ENCODE measurements around the gene MAP3K20. TPM values are rescaled to one million over a fixed set of nuclear protein-coding genes. Genes with fewer than 3 reads are reported as not detected.
A peak's percentile ranks its signal among the peaks of the same experiment; 100 is the strongest.
"Not testable (repeated sequence)": the region's sequence is repeated elsewhere in the genome, so short reads cannot be mapped to it uniquely, and the experiment has no call there.

The MAP3K20 gene
- total RNA-seq, 1 donor from 2014 or later = 429 TPM

DNA sequence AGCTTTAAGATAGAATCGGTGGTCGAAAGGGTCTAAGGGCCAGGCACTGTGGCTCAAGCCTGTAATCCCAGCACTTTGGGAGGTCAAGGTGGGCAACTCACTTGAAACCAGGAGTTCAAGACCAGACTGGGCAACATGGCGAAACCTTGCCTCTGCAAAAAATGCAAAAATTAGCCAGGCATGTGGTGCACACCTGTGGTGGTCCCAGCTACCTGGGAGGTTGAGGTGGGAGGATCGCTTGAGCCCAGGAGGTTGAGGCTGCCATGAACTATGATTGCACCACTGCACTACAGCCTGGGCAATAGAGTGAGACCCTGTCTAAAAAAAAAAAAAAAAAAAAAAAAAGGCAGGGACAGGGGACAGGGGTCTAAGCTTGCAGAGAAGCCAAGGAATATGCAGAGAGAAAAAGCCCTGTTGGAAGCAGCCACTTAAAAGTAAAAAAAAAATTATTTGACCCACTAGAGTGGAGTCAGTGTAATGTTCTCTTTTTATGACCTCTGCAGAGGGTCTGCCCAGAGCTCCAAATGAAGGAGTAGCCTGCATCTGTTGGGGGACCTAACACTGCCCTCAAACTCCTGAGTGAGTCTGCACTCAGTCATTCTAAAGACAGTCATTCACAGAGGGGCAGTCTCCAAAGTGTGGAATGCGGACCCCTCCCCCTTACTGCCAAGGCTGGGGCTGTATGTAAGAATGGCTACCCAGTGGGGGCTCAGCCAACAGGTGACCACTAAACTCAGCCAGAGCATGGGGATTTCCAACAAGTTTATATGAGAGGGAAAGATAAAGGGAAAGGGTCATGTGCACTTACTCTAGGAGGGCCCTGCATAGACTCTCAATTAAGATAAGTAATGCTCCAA is 160.5 kb downstream of the MAP3K20 start:
- intact Hi-C loops (cut with micrococcal nuclease) = no loop called here
- DNase-seq (no peak), ATAC-seq (no peak)

DNA sequence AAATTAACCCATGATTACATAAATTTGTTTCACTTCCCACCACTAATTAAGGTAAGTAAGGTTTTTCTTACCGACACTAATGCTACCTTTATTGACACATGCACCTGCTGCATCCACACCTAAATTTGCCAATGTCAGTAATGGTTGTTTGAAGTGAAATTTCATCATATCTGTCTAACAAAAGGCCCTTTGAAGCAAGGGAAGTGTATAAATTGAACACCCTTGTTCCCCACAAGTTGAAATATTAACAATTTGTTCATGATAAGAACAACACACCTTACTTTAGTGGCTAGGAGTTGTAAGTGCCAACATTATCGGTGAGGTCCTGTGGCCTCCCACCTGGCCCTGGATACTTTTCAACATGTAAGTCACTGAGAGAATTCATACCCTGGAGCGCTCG is 162.7 kb downstream of the MAP3K20 start:
- DNase-seq (no peak), ATAC-seq (no peak)
- intact Hi-C loops (cut with micrococcal nuclease) = no loop called here

DNA sequence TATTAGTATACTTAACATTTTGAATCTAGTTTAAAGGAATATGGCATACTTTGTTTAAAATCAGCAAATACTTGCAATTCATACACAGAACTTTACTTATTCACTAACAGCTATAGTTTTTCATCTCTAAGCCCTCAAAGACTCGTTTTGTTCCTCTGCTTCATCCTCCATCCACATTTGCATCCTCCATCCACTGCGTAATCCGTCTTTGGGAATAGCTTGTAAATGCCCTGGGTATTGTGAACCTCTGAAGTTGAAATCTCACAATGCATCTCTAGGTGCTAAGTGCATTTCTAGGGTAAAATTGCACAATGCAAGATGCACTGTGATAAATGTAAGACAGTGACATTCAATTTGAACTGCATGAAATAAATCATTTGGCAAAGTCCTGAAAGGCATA is 163.2 kb downstream of the MAP3K20 start:
- ATAC-seq (no peak), DNase-seq (no peak)
- intact Hi-C loops (cut with micrococcal nuclease) = no loop called here

DNA sequence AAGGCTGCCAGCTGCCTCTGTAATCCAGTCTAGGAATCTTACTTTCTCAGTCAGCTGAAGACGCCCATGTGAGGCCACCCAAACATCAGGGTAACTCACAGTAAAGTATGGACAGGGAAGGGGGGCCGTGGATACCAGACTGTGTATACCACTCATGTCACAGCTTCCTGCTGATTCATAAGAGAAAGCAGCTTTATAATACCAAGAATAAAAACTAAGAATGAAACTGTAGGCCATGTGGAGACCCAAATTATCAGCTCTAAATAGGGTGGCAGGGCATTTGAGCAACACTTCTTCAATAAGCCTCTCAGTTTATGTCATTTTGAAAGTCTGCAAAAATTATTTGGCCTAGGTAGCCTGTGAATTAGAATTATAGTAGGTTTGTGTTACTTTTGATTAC is 164.0 kb downstream of the MAP3K20 start:
- ATAC-seq = no peak
- intact Hi-C loops (cut with micrococcal nuclease) = no loop called here

DNA sequence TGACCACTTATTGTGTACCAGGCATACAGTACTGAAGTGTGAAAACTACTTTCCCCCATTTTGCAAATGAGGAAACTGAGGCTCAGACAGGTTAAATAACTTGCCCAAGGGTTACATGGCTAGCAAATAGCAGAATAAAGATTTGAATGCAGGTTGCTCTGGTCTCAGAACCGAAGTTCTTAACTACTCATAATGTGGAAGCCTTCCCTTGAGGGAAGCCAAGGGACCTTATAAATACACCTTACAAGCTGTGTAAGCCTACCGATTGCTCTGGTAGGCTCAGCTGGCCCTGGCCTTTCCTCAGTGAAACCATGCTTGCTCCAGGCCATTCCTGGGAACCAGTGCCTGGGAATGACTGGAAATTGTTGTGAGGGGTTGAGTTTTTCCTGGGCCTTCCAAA is 164.4 kb downstream of the MAP3K20 start:
- intact Hi-C loops (cut with micrococcal nuclease) = no loop called here
- DNase-seq (no peak), ATAC-seq (no peak)

More for the DNA sequence above, 164.0 kb downstream of the MAP3K20 start:
- no peak for DNase-seq

DNA sequence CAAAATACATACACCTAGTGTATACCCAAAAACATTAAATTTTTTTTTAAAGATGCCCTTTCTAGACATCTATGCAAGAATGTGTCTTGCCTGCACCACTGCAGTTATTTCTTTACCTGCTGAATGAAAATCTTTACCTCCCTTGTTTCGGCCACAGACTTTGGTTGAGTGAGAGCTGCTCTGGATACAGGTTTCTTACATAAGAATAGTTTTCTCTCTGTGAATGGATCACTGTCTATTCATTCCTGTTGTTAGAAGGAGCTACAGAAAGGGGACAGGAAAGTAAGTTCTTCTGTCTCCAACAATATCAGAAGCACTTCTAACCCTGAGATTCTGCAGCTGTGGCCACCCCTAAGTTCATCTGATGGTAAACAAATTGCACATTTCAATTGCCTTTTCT is 166.0 kb downstream of the MAP3K20 start:
- DNase-seq (no peak), ATAC-seq (no peak)
- intact Hi-C loops (cut with micrococcal nuclease) = no loop called here

DNA sequence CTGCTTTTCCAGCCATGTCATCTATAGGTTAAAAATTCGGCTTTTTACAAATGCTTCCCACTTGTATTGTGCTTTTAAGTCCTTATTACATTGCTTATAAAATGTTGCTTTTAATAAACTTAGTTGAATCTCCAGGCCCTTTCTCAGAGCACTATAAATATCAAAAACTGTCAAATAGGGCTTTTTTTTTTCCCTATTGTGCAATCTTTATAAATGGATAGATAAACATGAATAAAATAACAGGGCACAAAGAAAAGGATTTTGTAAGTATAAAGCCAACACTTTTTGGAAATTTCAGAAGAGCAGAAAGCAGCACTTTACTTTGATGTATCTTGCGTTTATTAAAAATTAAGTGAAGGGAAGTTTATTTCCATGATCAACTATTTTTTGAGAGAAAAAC is 171.5 kb downstream of the MAP3K20 start:
- intact Hi-C loops (cut with micrococcal nuclease) = no loop called here
- DNase-seq (no peak), ATAC-seq (no peak)

DNA sequence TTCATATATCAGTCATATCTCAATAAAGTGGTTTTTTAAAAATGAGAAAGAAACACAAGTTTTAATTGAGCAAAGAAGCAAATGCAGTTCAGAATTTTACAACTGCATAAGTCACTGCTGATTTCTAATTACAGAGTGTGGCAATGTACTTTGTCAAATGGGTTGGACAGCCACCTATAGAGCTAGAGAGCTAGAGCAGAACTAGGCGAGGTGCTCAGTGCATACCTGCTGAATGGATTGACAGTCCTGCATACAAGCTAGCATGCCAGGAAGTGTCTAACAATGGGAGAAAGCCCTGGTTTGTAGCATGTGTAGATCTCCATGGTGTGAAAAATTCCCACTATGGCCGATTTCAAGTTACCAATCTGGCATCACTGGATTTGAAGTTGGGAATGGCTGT is 172.7 kb downstream of the MAP3K20 start:
- no peak for ATAC-seq
- intact Hi-C loops (cut with micrococcal nuclease) = no loop called here
- DNase-seq = no peak

DNA sequence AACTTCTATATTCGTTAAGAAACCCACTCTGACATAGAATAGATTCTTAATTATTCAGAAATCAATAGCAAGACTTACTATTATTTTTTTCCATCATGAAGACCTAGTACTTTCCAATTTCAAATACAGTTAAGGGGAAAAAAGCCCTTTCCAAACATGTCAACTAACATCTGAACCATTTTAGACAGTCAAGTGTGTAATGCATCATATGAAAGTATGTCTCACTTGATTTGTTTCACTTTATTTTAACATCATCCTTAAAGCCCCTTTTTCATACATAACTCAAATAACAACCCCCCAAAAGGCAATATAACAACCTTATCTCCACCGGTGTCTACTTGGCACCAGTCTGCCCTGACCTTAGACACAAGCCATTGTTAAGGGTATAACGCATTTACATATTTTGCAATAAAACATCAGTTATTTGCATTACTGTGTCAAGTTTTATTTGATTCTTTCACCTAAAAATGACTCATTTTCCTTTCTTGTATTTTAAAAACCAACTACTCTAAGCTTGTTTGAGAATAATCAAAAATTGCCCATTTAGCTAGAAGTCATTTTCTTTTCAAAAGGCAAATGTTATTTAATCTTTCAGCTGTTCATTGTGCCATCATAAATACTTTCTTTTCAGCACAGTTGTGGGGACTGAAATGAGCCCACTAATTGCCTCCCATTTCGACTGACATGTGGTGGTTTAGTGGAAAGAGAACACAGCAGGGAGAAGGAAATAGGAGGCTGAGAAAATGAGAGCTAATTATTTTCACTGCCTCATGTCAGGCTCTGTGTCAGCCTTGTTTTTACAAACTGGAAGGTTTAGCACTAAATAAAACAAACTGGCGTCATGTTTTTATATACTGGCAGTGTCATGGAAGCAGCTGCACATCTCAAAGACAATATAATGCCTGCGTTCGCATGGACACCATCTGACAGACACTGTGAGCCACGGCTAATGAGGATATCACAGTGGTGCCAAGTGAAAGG is 174.3 kb downstream of the MAP3K20 start:
- intact Hi-C loops (cut with micrococcal nuclease) = no loop called here
- ATAC-seq (no peak), DNase-seq (no peak)

DNA sequence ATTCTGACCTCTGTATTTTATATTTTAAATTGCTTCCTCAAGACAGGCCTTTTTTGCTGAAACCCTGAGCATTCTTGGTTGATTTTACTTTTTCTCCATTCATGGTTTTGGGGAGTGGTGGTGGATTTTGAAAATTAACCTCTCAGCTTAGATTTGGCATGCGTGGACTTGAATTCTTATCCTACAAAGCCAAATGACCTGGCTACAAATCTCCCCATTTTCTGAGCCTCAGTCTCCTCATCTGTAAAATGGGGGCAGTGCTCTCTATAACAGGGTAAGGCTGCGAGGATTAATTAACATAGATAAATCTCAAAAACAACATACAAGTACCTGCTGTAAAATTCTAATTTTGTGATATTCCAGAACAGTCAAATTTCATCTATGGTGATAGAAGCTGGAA is 175.6 kb downstream of the MAP3K20 start:
- ATAC-seq = no peak
- intact Hi-C loops (cut with micrococcal nuclease) = no loop called here
- DNase-seq = no peak

DNA sequence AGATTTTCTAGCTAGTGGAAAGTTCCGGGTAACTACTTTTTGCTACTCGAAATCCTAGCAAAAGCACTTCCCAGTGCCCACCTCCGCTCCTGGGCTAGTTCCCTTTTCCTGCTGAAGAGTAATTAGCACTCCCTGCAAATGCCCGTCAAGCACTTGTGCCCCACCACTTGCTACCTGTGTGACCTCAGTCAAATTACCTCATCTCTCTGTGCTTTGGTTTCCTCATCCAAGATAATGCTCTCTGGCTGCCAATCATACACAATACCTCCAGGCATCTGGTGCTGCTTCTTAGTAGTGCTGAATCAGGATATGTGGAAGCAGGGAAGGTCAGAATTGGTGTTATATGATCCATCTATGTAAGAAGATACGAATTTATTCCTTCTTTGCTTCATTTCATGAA is 176.9 kb downstream of the MAP3K20 start:
- ATAC-seq (no peak), DNase-seq (no peak)
- intact Hi-C loops (cut with micrococcal nuclease) = no loop called here

DNA sequence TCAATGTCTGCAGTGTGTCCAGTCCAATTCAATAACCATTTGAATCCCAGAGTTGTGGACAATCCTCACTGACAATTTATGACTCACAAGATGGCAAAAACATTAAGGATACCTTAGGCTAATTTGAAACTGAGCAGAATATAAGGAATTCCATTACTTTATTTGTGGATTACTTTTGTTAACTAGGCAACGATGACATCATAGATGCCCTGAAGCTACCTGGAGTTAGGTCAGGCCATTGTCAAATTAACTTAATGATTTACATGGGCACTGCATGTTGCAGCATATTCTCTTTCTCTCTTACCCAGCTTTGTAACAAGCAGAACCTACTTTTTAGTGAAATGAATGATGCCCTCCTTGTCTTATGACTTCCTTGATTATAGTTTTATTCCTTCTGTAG is 179.0 kb downstream of the MAP3K20 start:
- intact Hi-C loops (cut with micrococcal nuclease) = no loop called here
- ATAC-seq = no peak
- no peak for DNase-seq

DNA sequence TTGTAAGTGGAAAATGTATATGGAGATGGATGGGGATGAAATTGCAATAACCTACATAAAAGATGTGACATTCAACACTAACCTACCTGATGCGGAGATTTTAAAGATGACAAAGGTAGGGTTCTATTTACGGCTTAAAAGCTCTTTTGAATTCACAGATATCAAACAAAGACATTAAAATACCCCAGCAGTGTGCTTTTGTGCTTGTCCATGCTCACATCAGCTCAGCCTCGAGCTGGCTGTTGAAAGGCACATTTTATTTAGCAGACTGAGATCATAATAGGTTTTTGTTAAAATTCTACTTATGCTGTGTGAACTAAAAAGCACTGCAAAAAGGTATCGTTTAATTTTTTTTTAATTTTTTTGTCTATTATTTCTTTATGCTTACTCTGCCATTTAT is 183.1 kb downstream of the MAP3K20 start:
- ATAC-seq (no peak), DNase-seq (no peak)
- intact Hi-C loops (cut with micrococcal nuclease) = no loop called here

DNA sequence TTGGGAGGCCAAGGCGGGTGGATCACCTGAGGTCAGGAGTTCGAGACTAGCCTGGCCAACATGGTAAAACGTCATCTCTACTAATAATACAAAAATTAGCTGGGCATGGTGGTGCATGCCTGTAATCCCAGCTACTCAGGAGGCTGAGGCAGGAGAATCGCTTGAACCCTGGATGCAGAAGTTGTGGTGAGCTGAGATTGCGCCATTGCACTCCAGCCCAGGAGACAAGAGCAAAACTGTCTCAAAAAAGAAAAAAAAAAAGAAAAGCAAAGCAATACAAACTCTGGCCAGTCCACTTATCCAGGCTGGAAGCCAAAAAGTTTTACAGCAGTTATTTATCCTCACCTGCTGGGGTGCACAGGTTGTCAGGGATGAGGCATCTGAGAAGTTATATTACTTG is 186.7 kb downstream of the MAP3K20 start:
- ATAC-seq; intact Hi-C loops (cut with micrococcal nuclease); DNase-seq: not testable (repeated sequence)

DNA sequence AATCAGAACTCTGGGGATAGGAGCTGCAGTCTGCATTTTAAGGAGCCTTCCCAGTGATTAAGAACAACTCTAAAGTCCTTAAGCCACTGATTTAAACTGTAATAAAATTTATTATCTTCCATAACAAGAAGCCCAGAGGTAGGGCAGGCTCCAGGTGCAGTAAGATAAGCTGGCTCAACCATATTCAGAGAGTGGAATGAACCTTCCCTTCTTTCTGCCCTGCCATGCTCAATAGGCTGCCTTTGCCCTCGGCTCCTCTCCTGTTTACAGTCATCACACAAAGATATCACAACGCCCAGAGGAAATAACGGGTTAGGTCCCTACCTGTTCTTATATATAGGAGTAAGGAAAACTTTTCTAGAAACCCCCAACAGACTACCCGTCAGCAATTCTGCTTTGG is 188.5 kb downstream of the MAP3K20 start:
- ATAC-seq (no peak), DNase-seq (no peak)
- intact Hi-C loops (cut with micrococcal nuclease) = no loop called here

DNA sequence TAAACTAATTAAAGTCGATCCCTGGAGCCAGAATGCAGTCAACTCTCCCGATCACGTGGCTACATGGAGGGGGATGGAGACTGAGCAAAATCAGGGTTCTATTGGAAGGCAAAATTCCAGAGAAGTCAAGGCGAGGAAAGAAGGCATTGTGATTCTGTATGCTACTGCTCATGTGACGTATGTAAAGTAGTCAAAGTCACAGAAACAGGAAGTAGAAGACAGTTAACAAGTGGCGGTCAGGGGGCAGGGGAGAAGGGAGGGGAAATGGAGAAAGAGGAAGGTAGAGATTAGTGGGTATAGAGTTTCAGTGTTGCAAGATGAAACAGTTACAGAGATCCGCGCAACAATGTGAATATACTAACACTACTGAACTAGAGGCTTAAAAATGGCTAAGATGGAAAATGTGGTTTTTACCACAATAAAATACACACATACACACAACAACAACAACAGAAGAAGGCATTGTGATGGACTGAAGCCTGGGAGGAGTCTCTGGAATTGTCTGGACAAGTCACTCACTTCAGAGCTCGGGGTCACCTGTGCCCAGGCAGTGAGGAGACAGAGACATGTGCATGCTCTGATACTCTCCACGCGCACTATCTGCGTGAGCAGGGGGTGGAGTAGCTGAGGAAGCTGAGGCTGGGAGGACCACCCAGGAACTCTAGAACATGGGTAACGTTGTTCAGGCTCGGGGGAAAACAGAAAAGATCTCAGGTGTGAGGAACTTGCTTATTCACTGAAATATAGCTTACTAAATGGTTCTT is 189.1 kb downstream of the MAP3K20 start:
- intact Hi-C loops (cut with micrococcal nuclease) = no loop called here
- ATAC-seq (peak; percentile 63), DNase-seq (no peak)

DNA sequence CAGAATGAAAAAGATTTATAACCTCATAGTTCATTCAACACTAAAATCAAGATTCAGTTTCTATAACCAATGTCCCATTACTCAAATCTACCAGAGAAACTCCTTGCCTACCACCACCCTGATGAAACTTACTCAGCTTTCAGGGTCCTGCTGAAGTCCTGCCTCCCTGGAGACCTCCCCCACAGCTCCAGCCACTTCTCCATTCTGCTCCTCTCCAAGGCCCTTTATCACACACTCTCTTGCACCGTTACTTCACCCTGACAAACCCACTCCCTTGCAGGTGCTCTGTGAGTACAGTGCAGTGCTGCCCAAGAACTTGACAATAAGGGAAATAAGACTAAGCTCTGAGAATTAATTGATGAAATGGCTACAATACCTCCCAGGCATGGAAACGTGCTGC is 195.5 kb downstream of the MAP3K20 start:
- ATAC-seq = no peak
- no peak for DNase-seq
- intact Hi-C loops (cut with micrococcal nuclease) = no loop called here

DNA sequence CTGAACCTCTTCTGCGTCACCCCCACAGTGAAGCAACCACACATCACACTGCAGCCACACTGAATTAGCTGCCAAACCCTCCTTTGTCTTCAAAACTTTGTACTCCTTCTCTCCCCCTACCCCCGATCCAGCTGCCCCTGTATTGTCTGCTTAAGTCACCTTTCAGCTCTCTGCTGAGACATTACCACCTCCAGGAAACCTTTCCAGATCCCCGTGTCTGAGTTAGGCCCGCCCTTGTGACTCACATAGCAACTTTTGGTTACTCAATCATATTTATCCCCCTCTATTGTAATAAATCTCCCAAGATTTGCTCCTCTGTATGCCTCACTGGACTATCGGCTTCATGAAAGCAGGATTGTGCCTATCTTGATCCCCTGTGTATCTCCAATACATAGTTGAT is 196.2 kb downstream of the MAP3K20 start:
- ATAC-seq = no peak
- DNase-seq = no peak
- intact Hi-C loops (cut with micrococcal nuclease) = no loop called here

DNA sequence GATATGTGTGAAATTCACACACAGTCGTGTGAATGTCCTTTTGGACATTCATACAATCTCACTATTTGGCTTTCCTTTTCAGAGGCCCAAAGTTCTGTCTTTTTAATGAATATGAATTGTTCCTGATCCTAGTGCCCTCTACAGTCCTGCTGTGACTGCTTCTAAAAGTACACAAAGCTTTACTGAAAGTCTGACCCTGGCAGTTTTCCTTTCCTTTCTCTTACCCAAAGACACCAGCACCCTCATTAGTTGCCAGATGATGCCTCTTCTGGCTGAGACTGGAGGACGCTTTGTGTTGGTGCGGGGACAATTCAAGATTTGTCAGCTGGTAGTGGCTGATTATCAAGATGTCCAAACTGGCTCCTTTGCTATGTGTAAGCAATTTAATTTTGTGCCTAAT is 197.2 kb downstream of the MAP3K20 start:
- no peak for ATAC-seq
- no peak for DNase-seq
- intact Hi-C loops (cut with micrococcal nuclease) = no loop called here

Data from left ventricle myocardium superior (tissue), 1 donor.